Middle frontal gyrus (tissue), 1 donor: ENCODE measurements around the gene IL11RA.
A peak's percentile ranks its signal among the peaks of the same experiment; 100 is the strongest.

Source experiments
- DNase-seq: peaks from one replicate; pipeline ENCODE4 v3.0.0-alpha.2; 2015; ENCODE audit warnings: low spot score; ENCODE audit errors: extremely low spot score

Gene IL11RA

DNA sequence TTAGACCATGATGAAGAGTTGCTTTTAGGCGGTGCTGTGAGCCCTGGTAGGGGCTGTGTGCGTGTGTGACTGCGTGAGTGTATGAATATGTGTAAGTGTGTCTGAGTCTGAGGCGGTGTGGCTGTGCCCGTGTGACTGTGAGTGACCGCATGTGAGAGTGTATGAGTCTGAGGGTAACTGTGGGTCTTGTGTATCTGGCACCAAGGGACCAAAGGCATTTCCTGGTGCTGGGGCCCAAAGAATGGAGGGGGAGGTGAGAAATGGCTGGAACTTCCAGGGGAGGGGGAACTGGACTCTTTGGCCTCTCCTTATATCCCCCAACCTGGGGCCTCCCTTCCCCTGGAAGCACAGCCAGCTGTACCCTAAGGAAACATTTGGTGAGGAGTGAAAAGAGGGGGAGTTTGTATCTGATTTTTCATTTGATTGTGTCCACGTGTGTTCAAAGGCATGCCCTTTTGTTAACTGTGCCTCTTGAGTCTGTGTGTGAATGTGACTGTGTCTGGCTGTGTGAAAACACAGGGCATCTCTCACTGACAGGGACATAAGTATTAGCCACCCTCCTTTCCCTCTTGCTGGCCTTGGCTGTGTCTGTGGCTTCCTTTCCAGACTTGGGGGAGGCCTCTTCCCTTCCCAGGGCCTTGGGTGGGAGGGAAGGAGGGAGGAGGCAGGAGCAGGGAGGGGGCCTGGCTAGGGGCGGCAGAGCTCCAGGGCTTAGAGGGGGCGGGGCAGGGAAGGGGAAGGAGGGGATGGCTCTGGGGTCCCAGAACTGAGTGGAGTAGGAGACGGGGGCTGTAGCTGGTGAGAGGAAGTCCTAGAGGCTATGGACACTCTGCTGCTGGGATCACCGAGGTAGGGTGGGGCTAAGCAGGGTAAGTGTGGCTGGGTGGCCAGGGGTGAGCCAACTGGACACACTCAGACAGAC is 1.4 kb downstream of the IL11RA start:
- DNase-seq: no peak

DNA sequence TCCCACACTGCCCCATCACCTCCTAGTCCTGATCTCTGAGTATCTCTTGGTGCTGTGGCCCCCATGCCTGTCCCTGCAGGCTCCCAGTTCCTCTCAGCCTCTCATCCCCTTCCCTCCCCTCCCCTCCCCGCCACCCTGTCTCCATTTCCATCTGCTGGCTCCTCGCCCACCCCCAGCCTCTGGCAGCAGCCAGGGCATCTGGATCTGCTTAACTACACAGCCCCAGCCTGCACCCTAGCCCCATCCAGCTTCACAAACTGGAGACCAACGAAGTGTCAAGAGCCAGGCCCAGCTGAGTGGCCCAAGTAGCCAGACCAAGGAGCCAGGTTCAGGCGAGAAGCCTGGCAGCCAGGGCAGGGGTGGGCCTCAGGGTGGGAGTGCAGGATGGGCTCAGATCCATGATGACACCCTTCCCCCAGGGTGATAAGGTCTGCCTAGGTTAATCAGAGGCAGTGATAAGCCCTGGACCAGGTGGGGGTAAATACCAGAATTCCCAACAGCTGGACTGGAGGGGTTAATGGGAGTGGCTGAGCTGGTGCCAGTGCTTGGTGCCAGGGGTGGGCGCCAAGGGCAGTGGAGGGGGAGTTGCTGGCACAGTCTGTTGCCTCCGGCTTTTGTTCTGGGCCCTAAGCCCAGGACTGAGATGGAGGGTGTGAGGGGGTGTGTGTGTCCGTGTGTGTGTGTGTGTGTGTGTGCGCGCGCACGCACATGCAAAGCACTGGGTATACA is 2.5 kb downstream of the IL11RA start:
- DNase-seq: peak; percentile 39

DNA sequence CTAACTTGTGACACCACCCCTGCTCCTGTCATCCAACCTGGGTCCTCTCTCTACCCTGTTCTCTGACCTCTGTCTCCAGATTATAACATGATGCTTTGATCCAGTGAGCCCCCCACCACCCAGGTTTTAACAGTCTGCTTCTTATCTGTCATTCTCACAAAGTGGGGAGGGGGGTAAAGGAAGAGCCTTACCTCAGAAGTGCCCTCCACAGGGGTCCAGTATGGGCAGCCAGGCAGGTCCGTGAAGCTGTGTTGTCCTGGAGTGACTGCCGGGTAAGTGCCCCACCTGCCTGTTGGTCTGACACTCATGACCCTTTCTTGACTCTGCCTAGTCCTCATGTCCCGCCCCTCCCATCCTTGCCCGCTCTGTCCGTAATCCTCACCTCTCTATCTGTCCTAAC is 3.4 kb downstream of the IL11RA start:
- DNase-seq: no peak

DNA sequence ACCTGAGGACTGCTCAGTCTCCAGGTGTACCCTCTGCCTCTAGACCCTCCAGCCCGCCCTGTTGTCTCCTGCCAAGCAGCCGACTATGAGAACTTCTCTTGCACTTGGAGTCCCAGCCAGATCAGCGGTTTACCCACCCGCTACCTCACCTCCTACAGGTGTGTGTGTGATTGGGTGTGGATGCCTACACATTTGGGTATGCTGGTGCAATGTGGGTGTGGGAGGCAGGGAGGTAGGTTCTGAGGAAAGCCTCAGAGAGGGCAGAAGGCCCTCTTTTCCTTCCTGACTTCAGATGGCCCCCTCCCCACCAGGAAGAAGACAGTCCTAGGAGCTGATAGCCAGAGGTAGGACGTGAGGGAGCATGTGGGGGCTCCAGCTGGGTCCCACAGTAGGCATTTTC is 5.0 kb downstream of the IL11RA start:
- no peak for DNase-seq

DNA sequence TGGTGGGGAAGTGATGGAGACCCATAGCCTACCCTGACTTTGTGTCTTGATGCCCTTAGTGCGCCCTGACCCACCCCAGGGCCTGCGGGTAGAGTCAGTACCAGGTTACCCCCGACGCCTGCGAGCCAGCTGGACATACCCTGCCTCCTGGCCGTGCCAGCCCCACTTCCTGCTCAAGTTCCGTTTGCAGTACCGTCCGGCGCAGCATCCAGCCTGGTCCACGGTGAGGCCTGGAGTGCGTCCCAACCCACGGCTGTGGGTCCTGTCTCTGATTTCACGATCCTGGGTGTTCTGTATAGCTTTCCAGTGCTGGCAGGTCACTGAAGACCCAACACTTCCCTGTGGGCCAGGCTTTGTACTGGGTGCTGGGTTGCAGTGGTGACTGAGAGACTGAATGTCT is 6.5 kb downstream of the IL11RA start:
- DNase-seq: no peak

DNA sequence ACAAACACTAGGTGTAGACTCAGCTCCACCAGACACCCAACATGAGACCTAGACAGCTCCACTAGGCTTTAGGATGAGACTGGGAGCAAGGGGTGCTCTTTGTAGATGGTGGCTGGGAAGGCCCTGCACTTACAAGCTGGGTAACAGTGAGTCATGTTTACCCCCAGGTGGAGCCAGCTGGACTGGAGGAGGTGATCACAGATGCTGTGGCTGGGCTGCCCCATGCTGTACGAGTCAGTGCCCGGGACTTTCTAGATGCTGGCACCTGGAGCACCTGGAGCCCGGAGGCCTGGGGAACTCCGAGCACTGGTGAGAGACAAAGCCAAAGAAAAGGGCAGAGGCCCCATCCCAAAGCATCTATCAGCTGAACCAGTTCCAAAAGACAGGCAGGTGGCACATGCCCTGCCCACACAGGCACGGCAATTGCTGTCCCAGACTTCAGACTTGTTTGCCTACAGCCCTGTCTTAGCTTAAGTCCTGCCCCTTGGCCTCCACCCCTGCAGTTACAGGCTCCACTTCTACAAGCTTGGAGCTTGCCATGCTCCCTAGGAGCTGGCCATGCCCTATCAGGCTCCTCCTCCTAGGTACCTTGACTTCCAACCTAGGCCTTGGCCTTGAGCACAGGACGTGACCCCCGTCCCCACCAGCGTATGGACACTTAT is 7.7 kb downstream of the IL11RA start:
- no peak for DNase-seq

DNA sequence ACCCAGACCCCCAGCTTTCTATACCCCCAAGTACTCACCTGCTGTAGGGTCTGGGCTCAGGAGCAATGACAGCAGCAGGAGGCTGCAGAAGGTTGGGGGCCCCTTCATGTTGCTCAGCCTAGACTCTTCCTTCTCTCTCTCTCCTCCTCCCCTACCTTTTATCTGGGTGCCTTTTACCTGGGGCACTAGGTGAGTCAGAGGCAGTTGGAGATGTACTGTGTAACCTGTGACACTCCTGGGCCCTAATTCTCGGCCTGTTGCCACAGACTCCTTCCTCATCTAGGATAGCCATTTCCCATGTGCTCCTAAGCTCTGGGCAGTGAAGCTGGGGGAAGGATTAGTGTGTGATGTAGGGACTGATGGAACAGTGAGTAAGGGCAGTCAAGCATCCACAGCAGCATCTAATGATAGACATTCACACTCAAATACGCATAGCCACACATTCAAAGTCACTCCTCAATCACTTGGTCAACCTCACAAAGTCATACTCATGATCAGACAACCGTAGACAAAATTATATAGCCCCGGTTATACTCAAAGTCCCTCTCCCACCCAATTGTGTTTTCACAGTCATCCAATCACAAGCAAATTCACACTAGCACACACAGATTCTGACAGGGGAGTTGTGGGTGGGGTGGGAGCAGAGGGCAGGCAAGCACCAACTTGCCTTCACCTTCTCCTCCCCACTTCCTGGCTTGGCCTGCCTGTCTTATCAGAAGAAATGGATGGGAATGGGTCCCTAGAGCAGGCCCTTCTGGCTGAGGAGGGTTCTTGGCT is 10.7 kb downstream of the IL11RA start, which contains the start of gene CCL27:
Gene CCL27 (minus strand): TSS at position 132 of the 777 bp plus-strand sequence. CDS start 24 bp downstream, at position 108.
- DNase-seq: no peak

DNA sequence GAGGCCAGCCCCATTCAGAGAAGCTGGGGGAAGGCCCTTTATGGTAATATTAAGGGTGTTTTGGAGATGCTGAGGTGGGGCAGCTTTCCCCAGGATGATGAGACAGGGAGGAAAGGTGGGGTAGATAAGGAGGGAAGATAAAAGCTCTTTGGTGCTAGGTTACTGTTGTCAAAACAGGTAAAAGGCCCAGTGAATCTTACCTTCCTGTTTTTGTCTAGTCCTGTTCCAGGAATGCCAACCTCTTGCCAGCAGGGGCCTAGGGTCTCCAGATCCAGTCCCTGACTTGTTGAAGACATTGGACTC is 11.3 kb downstream of the IL11RA start:
- DNase-seq: no peak

DNA sequence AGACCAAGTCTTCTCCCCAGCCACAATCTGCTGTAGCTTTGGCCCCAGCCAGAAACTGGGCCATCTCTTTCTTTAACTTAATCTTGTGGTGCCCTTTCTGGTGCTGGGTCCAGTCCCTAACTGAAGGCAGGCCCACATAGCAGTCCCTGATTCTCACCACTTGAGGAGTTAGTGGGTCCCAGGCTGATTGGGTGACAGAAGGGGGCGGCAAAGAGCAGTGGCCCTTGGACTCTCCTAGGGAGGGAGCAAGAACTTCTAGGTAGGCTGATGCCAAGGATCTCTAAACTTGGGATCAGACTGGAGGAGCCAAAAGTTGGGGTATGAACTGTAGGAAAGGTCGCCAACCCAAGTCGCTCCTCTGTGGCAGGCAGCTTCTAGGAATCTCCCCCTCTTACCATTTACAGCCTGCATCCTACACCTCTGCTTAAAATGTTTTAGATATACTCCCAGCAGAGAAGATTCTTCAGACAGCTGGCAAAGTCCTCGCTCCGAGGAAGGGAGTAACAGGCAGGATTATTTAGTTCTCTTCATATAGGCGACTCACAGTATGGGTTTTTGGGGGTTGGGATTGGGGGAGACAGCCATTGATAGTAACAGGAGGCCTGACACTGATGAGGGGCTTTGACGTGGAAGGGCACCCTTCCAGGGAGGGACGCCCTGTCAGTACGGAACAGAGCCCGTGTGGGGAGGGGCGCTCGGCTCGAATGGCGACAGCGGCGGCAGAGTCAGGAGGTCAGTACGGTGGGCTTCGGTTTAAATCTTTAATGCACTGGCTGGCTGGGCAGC is 12.5 kb downstream of the IL11RA start:
- DNase-seq: peak; percentile 48

DNA sequence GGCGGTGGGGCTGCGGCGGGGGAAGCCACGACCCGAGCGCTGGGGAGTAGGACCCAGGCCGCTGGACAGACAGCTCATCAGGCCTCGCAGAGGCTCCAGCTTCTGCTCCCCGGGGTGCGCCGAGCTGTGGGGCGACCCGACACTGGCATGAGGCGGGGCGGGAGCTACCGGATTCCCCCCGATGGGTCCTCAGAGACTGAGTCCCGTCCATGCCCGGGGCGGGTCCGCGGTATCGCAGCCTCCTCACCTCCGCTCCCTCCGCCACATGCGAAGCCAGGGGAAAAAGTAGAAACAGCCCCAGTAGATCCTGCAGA is 13.0 kb downstream of the IL11RA start:
- no peak for DNase-seq

DNA sequence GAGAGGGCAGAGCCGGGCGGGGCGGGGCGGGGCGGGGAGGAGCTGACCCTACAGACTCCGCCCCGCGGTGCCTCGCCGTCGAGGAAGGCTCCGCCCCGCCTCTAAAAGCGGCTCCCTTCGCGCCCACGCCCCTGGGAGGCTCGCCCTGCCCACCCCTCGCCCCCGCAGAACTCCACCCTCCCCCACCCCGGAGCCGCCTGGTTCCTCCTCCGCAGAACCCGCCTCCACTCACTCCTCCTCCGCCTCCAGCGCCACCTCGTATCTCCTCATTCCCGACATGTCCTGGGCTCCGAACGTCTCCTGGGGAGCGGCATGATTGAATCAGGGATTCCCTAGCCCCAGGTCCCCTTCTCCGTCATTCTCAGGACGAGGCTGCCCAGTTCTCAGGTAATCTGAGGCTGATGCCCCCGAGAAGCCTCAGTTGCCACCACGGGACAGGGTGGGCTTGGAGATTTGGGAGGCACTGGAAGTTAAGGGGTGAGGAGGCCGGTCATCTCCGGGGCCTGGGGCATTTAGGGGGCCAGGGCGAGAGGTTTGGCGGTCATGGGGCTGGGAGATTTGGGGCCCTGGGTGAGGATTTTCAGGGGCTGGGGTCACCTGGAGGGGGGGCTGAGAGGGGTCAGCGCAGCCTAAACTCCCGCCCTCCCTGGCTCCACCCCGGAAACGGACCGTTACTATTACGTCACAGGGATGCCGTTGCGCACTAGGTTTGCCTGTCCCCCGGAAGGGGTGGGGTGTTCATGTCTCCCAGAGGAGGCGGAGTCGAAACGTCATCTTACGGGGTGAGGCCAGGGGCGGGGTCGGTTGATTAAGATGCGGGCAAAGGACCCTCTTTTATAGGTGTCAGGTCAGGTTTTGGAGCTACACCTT is 13.6 kb downstream of the IL11RA start:
- DNase-seq: peak; percentile 89

DNA sequence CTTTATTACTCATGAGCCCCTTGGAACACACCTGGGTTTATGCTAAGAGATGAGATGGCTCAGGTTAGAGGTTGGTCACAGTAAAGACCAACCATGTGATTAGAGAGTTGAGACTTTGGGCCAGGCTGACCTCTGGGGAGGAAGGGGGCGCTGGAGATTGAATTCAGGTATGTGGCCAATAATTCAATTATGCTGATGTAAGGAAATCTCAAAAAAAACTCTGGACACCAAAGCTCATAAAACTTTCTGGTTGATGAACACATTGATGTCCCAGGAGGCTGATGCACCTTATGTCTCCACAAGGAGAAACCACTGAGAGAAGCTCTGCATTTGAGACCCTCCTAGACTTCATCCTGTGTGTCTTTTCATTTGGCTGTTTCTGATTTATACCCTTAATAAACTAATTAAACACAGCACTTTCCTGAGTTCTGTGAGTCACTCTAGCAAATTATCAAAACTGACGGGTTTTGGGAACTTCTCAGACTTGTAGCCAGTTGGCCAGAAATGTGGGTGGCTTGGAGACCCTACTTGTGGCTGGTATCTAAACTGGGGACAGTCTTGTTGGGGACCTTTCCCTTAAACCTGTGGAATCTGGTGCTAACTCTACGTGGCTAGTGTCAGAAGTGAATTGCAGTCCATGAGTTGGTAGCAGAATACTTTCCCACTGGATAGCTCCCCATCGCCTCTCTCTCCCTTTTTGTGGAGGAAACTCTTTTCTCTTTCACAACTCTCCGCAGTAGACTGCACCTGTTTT is 18.0 kb downstream of the IL11RA start:
- DNase-seq: no peak

DNA sequence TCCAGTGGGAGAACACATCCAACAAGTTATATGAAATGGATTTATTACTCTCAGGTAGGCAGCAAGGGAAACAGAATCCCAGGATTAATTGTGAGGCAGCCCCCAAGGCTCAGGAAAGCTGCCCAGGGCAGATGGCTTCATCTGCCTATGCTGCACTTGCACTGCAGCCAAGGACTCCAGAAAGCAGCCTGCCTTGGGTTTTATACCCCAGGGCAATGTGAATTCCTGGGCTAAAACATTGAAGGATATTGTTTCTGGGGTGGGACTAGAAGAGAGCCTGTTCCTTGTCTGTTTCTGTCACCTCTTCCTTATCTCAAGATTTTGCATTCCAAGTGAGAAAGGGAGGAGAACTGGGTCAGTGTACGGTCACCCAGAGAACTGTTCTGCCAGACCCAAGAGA is 19.3 kb downstream of the IL11RA start:
- DNase-seq: no peak

DNA sequence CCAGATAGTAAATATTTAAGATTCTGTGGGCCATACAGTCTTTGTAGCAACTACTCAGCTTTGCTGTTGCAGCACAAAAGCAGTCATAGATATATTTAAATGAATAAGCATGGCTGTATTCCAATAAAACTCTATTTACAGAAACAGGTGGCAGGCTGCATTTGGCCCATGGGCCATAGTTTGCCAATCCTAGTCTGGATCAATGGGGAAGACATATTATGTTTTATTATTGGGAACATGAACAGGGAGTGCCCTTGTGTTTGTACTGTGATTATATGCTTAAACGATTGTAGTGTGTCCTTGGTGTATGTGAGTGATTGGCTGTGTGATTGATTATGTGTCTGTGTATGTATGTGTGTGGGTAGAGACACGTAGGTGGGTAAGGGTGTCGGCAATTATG is 22.5 kb downstream of the IL11RA start:
- no peak for DNase-seq

DNA sequence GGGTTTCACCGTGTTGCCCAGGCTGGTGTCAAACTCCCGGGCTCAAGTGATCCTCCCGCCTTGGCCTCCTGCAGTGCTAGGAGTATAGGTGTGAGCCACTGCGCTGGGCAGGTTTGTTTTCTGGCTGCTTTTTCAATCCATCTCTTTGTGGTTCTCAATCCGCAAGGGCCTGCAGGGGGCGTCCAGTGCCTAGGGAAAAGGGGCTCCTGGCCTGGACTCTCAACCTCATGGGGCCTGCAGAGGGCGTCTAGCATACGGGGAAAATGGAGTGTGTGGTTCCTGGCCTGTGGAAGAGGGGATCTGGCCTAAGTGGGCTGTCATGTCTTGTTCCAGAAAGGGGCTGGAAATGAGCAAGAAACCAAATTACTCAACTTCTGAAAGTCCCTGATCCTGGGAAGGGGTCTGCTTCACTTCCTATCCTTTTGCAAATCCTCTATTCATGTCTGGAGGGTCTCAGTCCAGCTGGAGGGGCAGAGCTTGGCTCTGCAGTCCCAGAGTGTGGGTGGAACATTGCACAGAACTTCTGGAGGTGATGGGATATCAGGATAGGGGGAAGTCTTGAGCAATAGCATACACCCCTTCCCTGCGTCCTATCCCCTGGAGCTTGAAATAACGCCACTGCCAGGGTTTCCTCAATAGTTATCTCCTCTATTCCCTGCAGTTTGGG is 23.2 kb downstream of the IL11RA start:
- DNase-seq: no peak

DNA sequence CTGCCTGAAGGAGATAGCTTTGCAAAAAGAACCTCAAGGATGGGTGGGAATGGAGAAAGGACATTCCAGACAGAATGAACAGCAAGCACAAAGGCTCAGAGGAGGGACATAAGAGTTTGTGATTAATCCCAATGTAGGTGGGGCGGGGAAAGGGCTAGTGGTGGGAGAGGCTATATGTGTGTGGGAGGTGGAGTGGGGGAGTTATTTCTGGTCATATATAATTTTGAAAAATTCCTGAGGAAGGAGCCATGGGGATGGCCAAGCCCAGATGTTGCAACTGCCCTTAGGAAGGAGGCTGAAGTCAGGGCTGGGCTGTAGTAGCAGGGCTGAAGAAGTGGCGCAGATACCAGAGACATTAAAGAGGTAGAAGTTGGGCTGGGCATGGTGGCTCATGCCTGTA is 23.9 kb downstream of the IL11RA start:
- no peak for DNase-seq

DNA sequence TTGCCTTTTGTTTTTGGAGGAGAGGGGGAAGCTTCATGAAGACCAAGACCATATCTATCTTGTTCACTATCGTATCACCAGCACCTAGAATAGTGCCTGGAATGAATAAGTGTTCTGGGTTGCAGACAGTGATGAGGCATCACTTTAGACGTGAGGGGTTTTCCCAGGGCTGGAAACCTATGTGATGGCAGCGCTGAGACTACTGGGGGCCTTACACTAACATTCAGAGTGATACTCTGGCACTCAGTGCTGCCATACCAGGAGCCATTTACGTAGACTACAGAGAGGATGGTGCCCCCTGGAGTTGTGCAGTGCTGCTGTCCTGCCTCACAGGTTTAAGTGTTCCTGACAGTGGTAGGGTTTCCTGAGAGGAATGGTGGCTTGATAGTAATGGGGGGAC is 32.2 kb downstream of the IL11RA start:
- DNase-seq: no peak

DNA sequence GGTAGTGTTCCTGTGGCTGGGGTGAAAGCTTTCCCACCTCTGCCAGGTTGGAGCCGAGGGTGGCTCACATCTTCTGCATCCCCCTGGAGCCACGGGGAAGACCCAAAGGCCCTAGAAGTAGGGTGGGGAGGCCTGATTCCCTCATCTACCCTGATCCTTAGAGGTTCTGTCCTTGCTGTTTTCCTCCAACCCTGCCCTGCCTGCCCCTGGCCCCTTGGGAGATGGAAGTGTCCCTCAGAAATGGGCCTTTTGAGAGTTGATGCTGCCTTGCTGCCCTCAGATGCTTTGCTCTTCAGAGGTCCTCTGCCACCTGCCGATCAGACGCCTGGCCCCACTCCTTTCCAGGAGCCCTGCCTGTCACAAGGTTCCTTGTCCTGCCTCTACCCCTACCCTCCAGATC is 32.8 kb downstream of the IL11RA start:
- no peak for DNase-seq

DNA sequence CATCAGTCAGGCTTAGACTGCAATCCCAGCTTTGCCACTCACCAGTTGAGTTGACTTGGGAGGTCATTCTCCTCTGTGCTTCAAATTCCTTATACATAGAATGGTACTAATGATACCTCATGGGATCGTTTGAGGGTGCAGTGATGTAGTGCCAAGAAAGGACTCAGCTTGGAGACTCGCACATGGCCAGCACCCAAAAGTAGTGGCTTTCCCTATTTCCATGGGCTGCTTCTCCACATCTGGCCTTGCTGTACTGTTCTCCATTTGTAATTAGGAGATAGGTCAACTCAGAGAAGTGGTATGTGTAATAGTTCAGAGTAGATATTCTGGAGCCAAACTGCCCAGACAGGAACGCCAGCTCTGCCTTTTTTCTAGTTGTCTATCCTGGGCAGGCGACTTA is 33.6 kb downstream of the IL11RA start:
- no peak for DNase-seq
